ENCODE measurements around the gene SMARCA4. TPM values are rescaled to one million over a fixed set of nuclear protein-coding genes. Genes with fewer than 3 reads are reported as not detected.

SMARCA4 gene
- total and polyA plus RNA-seq, 2 experiments from 2014 or later: 177 to 336 TPM

DNA sequence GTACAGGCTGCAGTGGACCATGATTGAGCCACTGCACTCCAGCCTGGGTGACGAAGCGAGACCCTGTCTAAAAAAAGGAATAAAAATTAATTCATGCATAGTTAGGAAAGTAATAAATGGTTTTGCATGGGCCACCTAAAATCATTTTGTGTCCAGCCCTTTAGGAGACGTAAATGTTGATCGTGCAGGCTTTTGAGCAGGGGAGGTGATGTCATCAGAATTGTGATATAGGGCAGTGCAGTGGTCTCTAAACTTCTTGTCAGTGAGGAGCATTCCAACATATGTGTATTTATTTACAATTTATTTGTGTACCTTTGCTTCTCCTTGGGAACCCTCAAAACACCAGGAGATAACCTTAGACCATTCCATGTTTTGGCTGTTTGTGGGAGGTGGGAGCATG lies 3.0 kb downstream of the SMARCA4 start:
- H3K27me3 ChIP-seq (ENCODE audit: insufficient read depth): no peaks in the 10 kb centered on the region
- Mint-ChIP-seq H3K4me1 (peaks cover 43% of the 10 kb centered on the region), H3K27me3 (ENCODE audit: insufficient read depth, low read depth, poor library complexity) (peaks cover 15% of the 10 kb centered on the region), H3K36me3 (ENCODE audit: low read depth) (peaks cover 33% of the 10 kb centered on the region), H3K27ac (no peak overlapping the region), H3K9me3 (no peaks in the 10 kb centered on the region), H3K4me3 (peak overlapping the region; percentile 6; the same call in 1 of the 3 replicates)
- ATAC-seq (no peak), DNase-seq (ENCODE audit: low spot score) (no peak)
- H2AFZ ChIP-seq: no peak overlapping the region
- peaks cover 27% of the 10 kb centered on the region; the same call in 1 of the 2 replicates for H3K4me1 ChIP-seq (ENCODE audit: insufficient read depth)
- no peak overlapping the region for H3K4me2 ChIP-seq
- no peaks in the 10 kb centered on the region; the same call in 1 of the 2 replicates for H3K36me3 ChIP-seq (ENCODE audit: insufficient read depth)
- no peaks in the 10 kb centered on the region for H3K9me2 ChIP-seq (ENCODE audit: insufficient read depth)
- 0 out of 2 replicates have a peak overlapping the region, but pooled peaks have one; percentile 32 for H3K27ac ChIP-seq (ENCODE audit: low read depth)
- 0 out of 2 replicates have a peak, but pooled peaks cover 17% of the 10 kb centered on the region for H3F3A ChIP-seq (replicated peaks; ENCODE audit: low read depth)
- H3K79me2 ChIP-seq (replicated peaks; ENCODE audit: insufficient read depth): peaks cover 76% of the 10 kb centered on the region
- no peak overlapping the region for H3K4me3 ChIP-seq
- TF ChIP-seq, protein P1, sequence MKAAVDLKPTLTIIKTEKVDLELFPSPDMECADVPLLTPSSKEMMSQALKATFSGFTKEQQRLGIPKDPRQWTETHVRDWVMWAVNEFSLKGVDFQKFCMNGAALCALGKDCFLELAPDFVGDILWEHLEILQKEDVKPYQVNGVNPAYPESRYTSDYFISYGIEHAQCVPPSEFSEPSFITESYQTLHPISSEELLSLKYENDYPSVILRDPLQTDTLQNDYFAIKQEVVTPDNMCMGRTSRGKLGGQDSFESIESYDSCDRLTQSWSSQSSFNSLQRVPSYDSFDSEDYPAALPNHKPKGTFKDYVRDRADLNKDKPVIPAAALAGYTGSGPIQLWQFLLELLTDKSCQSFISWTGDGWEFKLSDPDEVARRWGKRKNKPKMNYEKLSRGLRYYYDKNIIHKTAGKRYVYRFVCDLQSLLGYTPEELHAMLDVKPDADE (IDR thresholded peaks at IDR 0.05): no peak
- TF ChIP-seq ZNF331 (CRISPR knock-in tag; IDR thresholded peaks at IDR 0.05; ENCODE audit: low read depth) (no peak), CREB1 (CRISPR knock-in tag; IDR thresholded peaks at IDR 0.05; ENCODE audit: low read depth) (no peak), POLR2AphosphoS5 (IDR thresholded peaks at IDR 0.05; ENCODE audit: low read depth) (no peak), EZH2phosphoT487 (IDR thresholded peaks at IDR 0.05; ENCODE audit: unreplicated experiment) (no peak), NANOG (IDR thresholded peaks at IDR 0.05; ENCODE audit: borderline replicate concordance) (no peak), JUNB (IDR thresholded peaks at IDR 0.05; ENCODE audit: unreplicated experiment) (no peak), EZH2 (IDR thresholded peaks at IDR 0.05; ENCODE audit: low read depth, unreplicated experiment) (no peak), STAT1 (IDR thresholded peaks at IDR 0.05; ENCODE audit: unreplicated experiment) (no peak), ZNF114 (CRISPR knock-in tag; IDR thresholded peaks at IDR 0.05) (no peak)
- TF ChIP-seq, protein P2, sequence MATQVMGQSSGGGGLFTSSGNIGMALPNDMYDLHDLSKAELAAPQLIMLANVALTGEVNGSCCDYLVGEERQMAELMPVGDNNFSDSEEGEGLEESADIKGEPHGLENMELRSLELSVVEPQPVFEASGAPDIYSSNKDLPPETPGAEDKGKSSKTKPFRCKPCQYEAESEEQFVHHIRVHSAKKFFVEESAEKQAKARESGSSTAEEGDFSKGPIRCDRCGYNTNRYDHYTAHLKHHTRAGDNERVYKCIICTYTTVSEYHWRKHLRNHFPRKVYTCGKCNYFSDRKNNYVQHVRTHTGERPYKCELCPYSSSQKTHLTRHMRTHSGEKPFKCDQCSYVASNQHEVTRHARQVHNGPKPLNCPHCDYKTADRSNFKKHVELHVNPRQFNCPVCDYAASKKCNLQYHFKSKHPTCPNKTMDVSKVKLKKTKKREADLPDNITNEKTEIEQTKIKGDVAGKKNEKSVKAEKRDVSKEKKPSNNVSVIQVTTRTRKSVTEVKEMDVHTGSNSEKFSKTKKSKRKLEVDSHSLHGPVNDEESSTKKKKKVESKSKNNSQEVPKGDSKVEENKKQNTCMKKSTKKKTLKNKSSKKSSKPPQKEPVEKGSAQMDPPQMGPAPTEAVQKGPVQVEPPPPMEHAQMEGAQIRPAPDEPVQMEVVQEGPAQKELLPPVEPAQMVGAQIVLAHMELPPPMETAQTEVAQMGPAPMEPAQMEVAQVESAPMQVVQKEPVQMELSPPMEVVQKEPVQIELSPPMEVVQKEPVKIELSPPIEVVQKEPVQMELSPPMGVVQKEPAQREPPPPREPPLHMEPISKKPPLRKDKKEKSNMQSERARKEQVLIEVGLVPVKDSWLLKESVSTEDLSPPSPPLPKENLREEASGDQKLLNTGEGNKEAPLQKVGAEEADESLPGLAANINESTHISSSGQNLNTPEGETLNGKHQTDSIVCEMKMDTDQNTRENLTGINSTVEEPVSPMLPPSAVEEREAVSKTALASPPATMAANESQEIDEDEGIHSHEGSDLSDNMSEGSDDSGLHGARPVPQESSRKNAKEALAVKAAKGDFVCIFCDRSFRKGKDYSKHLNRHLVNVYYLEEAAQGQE (IDR thresholded peaks at IDR 0.05; ENCODE audit: unreplicated experiment): no peak
- TF ChIP-seq, protein P3, sequence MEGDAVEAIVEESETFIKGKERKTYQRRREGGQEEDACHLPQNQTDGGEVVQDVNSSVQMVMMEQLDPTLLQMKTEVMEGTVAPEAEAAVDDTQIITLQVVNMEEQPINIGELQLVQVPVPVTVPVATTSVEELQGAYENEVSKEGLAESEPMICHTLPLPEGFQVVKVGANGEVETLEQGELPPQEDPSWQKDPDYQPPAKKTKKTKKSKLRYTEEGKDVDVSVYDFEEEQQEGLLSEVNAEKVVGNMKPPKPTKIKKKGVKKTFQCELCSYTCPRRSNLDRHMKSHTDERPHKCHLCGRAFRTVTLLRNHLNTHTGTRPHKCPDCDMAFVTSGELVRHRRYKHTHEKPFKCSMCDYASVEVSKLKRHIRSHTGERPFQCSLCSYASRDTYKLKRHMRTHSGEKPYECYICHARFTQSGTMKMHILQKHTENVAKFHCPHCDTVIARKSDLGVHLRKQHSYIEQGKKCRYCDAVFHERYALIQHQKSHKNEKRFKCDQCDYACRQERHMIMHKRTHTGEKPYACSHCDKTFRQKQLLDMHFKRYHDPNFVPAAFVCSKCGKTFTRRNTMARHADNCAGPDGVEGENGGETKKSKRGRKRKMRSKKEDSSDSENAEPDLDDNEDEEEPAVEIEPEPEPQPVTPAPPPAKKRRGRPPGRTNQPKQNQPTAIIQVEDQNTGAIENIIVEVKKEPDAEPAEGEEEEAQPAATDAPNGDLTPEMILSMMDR (conservative IDR thresholded peaks at IDR 0.05; ENCODE audit: low read depth in 2 of 2): no peak
- TF ChIP-seq, protein P4, sequence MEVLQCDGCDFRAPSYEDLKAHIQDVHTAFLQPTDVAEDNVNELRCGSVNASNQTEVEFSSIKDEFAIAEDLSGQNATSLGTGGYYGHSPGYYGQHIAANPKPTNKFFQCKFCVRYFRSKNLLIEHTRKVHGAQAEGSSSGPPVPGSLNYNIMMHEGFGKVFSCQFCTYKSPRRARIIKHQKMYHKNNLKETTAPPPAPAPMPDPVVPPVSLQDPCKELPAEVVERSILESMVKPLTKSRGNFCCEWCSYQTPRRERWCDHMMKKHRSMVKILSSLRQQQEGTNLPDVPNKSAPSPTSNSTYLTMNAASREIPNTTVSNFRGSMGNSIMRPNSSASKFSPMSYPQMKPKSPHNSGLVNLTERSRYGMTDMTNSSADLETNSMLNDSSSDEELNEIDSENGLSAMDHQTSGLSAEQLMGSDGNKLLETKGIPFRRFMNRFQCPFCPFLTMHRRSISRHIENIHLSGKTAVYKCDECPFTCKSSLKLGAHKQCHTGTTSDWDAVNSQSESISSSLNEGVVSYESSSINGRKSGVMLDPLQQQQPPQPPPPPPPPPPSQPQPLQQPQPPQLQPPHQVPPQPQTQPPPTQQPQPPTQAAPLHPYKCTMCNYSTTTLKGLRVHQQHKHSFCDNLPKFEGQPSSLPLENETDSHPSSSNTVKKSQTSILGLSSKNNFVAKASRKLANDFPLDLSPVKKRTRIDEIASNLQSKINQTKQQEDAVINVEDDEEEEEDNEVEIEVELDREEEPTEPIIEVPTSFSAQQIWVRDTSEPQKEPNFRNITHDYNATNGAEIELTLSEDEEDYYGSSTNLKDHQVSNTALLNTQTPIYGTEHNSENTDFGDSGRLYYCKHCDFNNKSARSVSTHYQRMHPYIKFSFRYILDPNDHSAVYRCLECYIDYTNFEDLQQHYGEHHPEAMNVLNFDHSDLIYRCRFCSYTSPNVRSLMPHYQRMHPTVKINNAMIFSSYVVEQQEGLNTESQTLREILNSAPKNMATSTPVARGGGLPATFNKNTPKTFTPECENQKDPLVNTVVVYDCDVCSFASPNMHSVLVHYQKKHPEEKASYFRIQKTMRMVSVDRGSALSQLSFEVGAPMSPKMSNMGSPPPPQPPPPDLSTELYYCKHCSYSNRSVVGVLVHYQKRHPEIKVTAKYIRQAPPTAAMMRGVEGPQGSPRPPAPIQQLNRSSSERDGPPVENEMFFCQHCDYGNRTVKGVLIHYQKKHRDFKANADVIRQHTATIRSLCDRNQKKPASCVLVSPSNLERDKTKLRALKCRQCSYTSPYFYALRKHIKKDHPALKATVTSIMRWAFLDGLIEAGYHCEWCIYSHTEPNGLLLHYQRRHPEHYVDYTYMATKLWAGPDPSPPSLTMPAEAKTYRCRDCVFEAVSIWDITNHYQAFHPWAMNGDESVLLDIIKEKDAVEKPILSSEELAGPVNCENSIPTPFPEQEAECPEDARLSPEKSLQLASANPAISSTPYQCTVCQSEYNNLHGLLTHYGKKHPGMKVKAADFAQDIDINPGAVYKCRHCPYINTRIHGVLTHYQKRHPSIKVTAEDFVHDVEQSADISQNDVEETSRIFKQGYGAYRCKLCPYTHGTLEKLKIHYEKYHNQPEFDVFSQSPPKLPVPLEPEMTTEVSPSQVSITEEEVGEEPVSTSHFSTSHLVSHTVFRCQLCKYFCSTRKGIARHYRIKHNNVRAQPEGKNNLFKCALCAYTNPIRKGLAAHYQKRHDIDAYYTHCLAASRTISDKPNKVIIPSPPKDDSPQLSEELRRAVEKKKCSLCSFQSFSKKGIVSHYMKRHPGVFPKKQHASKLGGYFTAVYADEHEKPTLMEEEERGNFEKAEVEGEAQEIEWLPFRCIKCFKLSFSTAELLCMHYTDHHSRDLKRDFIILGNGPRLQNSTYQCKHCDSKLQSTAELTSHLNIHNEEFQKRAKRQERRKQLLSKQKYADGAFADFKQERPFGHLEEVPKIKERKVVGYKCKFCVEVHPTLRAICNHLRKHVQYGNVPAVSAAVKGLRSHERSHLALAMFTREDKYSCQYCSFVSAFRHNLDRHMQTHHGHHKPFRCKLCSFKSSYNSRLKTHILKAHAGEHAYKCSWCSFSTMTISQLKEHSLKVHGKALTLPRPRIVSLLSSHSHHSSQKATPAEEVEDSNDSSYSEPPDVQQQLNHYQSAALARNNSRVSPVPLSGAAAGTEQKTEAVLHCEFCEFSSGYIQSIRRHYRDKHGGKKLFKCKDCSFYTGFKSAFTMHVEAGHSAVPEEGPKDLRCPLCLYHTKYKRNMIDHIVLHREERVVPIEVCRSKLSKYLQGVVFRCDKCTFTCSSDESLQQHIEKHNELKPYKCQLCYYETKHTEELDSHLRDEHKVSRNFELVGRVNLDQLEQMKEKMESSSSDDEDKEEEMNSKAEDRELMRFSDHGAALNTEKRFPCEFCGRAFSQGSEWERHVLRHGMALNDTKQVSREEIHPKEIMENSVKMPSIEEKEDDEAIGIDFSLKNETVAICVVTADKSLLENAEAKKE (CRISPR knock-in tag; IDR thresholded peaks at IDR 0.05): no peak
- H4K20me1 ChIP-seq (replicated peaks; ENCODE audit: insufficient read depth): peaks cover 48% of the 10 kb centered on the region

Data from GM23338 (cell line).